HL-60/S4 (cell line): ENCODE data around the gene HNRNPF.

ENCODE experiments used
- in situ Hi-C: fragments of 300-500 bp; cut with MboI; formaldehyde crosslinking; loops from 2 replicates; pipeline ENCODE4 v1.14.3; 2022; ENCODE audit warnings: low sequenced_read_pairs

HNRNPF gene

GRCh38 chr10:43421944-43422343 is 13.0 kb upstream of the HNRNPF start:
- in situ Hi-C loops, result loop anchor here (25.0 kb wide), 1 partner anchor 1540 kb away; the partner anchor contains the start of gene RASSF4

- in situ Hi-C loops, result loop anchor here (25.0 kb wide), 1 partner anchor 1541 kb away; the partner anchor contains the start of gene RASSF4
Measured at GRCh38 chr10:43421519-43421918, 12.5 kb upstream of the HNRNPF start.

- in situ Hi-C loops, result loop anchor here (25.0 kb wide), 1 partner anchor 1541 kb away; the partner anchor contains the start of gene RASSF4
Measured at GRCh38 chr10:43421201-43421507, 12.2 kb upstream of the HNRNPF start.

GRCh38 chr10:43420369-43421200 is 11.6 kb upstream of the HNRNPF start:
- in situ Hi-C loops, result loop anchor here (25.0 kb wide), 1 partner anchor 1542 kb away; the partner anchor contains the start of gene RASSF4

GRCh38 chr10:43419997-43420368 is 11.0 kb upstream of the HNRNPF start:
- in situ Hi-C loops, result loop anchor here (25.0 kb wide), 1 partner anchor 1542 kb away; the partner anchor contains the start of gene RASSF4

GRCh38 chr10:43417950-43418768 is 9.2 kb upstream of the HNRNPF start:
- in situ Hi-C loops, result loop anchor here (25.0 kb wide), 1 partner anchor 1544 kb away; the partner anchor contains the start of gene RASSF4

GRCh38 chr10:43415544-43415943 is 6.6 kb upstream of the HNRNPF start:
- in situ Hi-C loops, result loop anchor here (25.0 kb wide), 1 partner anchor 1547 kb away; the partner anchor contains the start of gene RASSF4

- in situ Hi-C loops, result loop anchor here (25.0 kb wide), 1 partner anchor 1551 kb away; the partner anchor contains the start of gene RASSF4
Measured at GRCh38 chr10:43411536-43411935, 2.5 kb upstream of the HNRNPF start.

- in situ Hi-C loops, result loop anchor here (25.0 kb wide), 1 partner anchor 1552 kb away; the partner anchor contains the start of gene RASSF4
Measured at GRCh38 chr10:43410345-43410744, 1.4 kb upstream of the HNRNPF start.

- in situ Hi-C loops, result loop anchor here (25.0 kb wide), 1 partner anchor 1553 kb away; the partner anchor contains the start of gene RASSF4
Measured at GRCh38 chr10:43409385-43410109, 561 bp upstream of the HNRNPF start.

GRCh38 chr10:43408331-43408709 is 666 bp downstream of the HNRNPF start:
- in situ Hi-C loops, result loop anchor here (25.0 kb wide), 1 partner anchor 1554 kb away; the partner anchor contains the start of gene RASSF4

- in situ Hi-C loops, result loop anchor here (25.0 kb wide), 1 partner anchor 1555 kb away; the partner anchor contains the start of gene RASSF4
Measured at GRCh38 chr10:43407576-43408330, 1.2 kb downstream of the HNRNPF start.

GRCh38 chr10:43407148-43407575 is 1.8 kb downstream of the HNRNPF start:
- in situ Hi-C loops, result loop anchor here (25.0 kb wide), 1 partner anchor 1555 kb away; the partner anchor contains the start of gene RASSF4

GRCh38 chr10:43404704-43405084 is 4.3 kb downstream of the HNRNPF start:
- in situ Hi-C loops, result loop anchor here (25.0 kb wide), 1 partner anchor 1558 kb away; the partner anchor contains the start of gene RASSF4

- in situ Hi-C loops, result loop anchor here (25.0 kb wide), 1 partner anchor 1558 kb away; the partner anchor contains the start of gene RASSF4
Measured at GRCh38 chr10:43403911-43404703, 4.9 kb downstream of the HNRNPF start.

GRCh38 chr10:43402880-43403452 is 6.0 kb downstream of the HNRNPF start:
- in situ Hi-C loops, result loop anchor here (25.0 kb wide), 1 partner anchor 1559 kb away; the partner anchor contains the start of gene RASSF4

GRCh38 chr10:43402176-43402575 is 6.8 kb downstream of the HNRNPF start:
- in situ Hi-C loops, result loop anchor here (25.0 kb wide), 1 partner anchor 1560 kb away; the partner anchor contains the start of gene RASSF4

GRCh38 chr10:43401627-43402026 is 7.4 kb downstream of the HNRNPF start:
- in situ Hi-C loops, result loop anchor here (25.0 kb wide), 1 partner anchor 1561 kb away; the partner anchor contains the start of gene RASSF4
